Measurements from ENCODE around the gene ARHGEF9. TPM values are rescaled to one million over a fixed set of nuclear protein-coding genes. Genes with fewer than 3 reads are reported as not detected.

Gene ARHGEF9
- total and polyA plus RNA-seq, 2 of the 8 experiments (the other 6 are each of a cell fraction or from before 2014, with no cell fraction given), result 28.7 to 31.8 TPM

DNA sequence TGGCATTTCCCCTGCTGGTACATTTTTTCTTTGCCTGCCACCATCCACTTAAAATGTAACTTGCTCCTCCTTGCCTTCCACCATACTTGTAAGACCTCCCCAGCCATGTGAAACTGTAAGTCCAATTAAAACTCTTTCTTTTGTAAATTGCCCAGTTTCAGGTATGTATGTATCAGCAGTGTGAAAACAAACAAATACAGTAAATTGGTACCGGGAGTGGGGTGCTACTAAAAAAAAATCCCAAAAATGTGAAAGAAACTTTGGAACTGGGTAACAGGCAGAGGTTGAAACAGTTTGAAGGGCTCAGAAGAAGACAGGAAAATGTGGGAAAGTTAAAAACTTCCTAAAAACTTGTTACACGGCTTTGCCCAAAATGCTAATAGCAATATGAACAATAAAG, 16.3 kb downstream of the ARHGEF9 start:
- H4K20me1 ChIP-seq (replicated peaks in 1 of 2; ENCODE audit: control insufficient read depth in 1 of 2, insufficient read depth in 2 of 2, low read length in 2 of 2), result no peaks in the 10 kb centered on the region
- TF ChIP-seq EP300 (IDR thresholded peaks at IDR 0.05; ENCODE audit: borderline replicate concordance in 1 of 2, low read depth in 2 of 2, low read length in 2 of 2) (no peak), TCF12 (IDR thresholded peaks at IDR 0.05; ENCODE audit: low read depth, low read length) (no peak)
- H3K4me2 ChIP-seq (ENCODE audit: insufficient read depth in 1 of 2, low read depth in 2 of 2, low read length in 2 of 2), result no peak overlapping the region
- H2BK15ac ChIP-seq (ENCODE audit: low read length), result no peak overlapping the region
- no peak overlapping the region for H3K56ac ChIP-seq (replicated peaks; ENCODE audit: insufficient read length, low read depth, low read length)
- H3K4me3 ChIP-seq (ENCODE audit: extremely low read depth in 1 of 4, insufficient read depth in 2 of 4, low read depth in 3 of 4, low read length in 4 of 4), result no peak overlapping the region
- no peak overlapping the region for H3K14ac ChIP-seq (ENCODE audit: insufficient read length)
- no peak overlapping the region for H4K91ac ChIP-seq (replicated peaks; ENCODE audit: insufficient read length, low read length)
- CTCF ChIA-PET (ENCODE audit: partially characterized antibody), result no interaction called here
- no peaks in the 10 kb centered on the region for H3K27me3 ChIP-seq (replicated peaks in 1 of 4; ENCODE audit: control insufficient read depth in 3 of 4, extremely low read depth in 1 of 4, insufficient read depth in 3 of 4, low read length in 3 of 4)
- POLR2A ChIA-PET (ENCODE audit: partially characterized antibody), result no interaction called here
- DNase-seq (ENCODE audit: low read depth in 1 of 2, low spot score in 2 of 2) (no peak), FAIRE-seq (no peak)
- no peak overlapping the region for H2BK20ac ChIP-seq (ENCODE audit: low read length)
- no peak overlapping the region for H3K4ac ChIP-seq (replicated peaks; ENCODE audit: insufficient read length, low read depth, low read length)
- no peak overlapping the region for H4K5ac ChIP-seq (ENCODE audit: insufficient read length, low read depth, low read length)
- no peak overlapping the region for H2BK5ac ChIP-seq (ENCODE audit: low read depth, low read length)
- H3K79me1 ChIP-seq (ENCODE audit: low read depth, low read length), result no peaks in the 10 kb centered on the region
- H3K23ac ChIP-seq (ENCODE audit: insufficient read length), result no peak overlapping the region
- no peaks in the 10 kb centered on the region for H3K23me2 ChIP-seq (ENCODE audit: low read depth, low read length)
- no peak overlapping the region for H4K8ac ChIP-seq (ENCODE audit: extremely low read depth, insufficient read depth, low read length)
- H2BK120ac ChIP-seq (replicated peaks; ENCODE audit: low read depth, low read length), result no peak overlapping the region
- H3K9me3 ChIP-seq (ENCODE audit: insufficient read depth in 2 of 2, low read depth in 1 of 2, low read length in 1 of 2), result no peaks in the 10 kb centered on the region
- no peak overlapping the region for H2AFZ ChIP-seq (ENCODE audit: low read length)
- H3K27ac ChIP-seq (ENCODE audit: low read depth, low read length), result no peak overlapping the region
- H2AK5ac ChIP-seq (ENCODE audit: low read depth, low read length), result no peak overlapping the region
- no peaks in the 10 kb centered on the region for H3K4me1 ChIP-seq (replicated peaks in 1 of 4; ENCODE audit: control insufficient read depth in 3 of 4, insufficient read depth in 4 of 4, low read length in 3 of 4)
- H3K36me3 ChIP-seq (ENCODE audit: control insufficient read depth in 2 of 4, insufficient read depth in 4 of 4, low read length in 3 of 4), result peaks cover 0 to 2% (median 0%) of the 10 kb centered on the region in 4 experiments; a peak in 2 of 8 replicates
- no peak overlapping the region for H2BK12ac ChIP-seq (ENCODE audit: low read depth, low read length)
- WGBS, 2 experiments (ENCODE audit: extremely low coverage in 1 of 2, insufficient coverage in 1 of 2, insufficient read length in 1 of 2, insufficient replicate concordance in 2 of 2, low coverage in 1 of 2, low lambda C conversion rate in 2 of 2, missing lambda C conversion rate in 1 of 2), result 92% methylated on average over 2 of the region's 2 CpGs; no CpG with 5 or more reads in 1 of the 2 experiments
- H3K79me2 ChIP-seq (ENCODE audit: control insufficient read depth in 1 of 2, insufficient read depth in 2 of 2, low read length in 2 of 2), result peaks cover 0 to 39% of the 10 kb centered on the region in 2 experiments; a peak in 2 of 4 replicates
- H3K9ac ChIP-seq (replicated peaks in 1 of 4; ENCODE audit: extremely low read depth in 1 of 4, low read depth in 3 of 4, low read length in 3 of 4), result no peak overlapping the region
- no peak overlapping the region for H3K18ac ChIP-seq (ENCODE audit: extremely low read depth, low read length)
